HG03520 (cell line): ENCODE measurements around the gene RTTN.

Experiments used
- ATAC-seq: cut with Tn5 transposase; IDR thresholded peaks from one replicate; pipeline ENCODE4 v1.9.1; 2021; ENCODE audit warnings: mild to moderate bottlenecking, moderate library complexity; ENCODE audit not compliant: unreplicated experiment

RTTN gene

GRCh38 chr18:70085641-70086040, 119.8 kb downstream of the RTTN start:
- ATAC-seq, result no peak

DNA sequence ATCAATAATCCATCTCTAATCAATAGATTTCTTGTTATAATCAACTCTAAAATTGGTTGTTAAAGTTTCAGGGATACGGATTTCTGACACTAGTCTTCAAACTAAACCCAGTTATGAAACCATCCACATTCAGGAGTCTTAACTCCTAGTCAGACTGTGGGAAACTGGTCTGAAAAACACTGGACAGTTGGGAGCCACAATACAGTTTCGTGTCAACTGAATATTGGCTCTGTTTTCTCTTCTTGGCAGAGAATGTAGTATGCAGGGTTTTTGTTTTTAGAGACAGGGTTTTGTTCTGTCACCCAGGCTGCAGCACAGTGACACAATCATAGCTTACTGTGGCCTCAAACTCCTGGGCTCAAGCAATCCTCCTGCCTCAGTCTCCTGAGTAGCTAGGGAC, 123.1 kb downstream of the RTTN start:
- no peak for ATAC-seq

DNA sequence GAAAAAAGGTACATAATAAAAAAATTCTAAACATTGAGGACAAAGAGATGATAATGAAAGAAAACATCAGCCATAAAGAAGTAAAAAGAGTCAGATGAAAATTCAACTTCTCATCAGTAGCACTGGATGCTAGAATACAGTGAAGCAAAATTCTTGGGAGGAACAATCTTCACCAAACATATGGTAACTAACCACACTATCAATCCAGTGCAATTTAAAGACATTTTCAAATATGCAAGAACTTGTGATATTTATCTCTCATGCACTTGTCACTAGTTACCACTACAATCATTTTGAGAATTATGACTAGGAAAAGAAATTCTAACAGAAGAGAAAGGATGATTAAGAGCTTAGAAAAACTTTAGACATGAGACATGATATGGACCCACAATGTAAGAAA, 127.4 kb downstream of the RTTN start:
- no peak for ATAC-seq

DNA sequence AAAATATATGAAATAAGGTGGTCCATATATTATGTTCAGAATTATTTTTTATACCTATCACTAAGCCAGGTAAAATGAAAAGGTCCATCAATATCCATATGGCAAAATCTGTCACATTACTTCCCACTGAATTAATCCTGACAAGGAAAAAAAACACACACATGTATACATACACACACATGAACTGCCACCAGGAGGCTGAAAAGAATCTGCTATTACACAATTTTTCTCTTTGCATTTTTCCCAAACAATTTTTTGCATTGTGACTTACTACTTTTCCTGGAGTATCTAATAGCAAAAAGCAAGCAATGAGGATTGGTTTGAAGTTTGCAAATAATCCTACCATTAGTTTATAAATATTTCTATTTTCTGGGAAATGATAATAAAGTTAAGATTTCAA, 129.6 kb downstream of the RTTN start:
- ATAC-seq, result no peak

GRCh38 chr18:70074116-70074515, 131.4 kb downstream of the RTTN start:
- no peak for ATAC-seq

DNA sequence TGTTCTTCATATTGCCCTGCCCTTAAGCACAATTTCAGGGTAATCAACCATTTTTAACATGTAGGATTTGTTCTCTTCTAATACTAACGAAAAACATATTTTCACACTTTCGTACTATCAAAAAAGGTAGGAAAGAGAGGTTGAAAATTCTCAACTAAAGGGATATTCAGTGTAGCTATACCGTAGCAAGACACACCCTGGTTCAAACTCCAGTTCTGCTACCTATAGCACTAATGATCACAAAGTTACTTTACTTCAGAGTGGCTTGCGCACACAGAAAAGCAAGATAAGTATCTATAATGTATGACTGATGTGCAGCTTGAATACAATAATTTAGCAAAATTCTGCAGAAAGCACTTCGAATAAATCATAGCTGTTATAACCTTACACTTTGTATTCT, 132.1 kb downstream of the RTTN start:
- ATAC-seq, result no peak

- no peak for ATAC-seq
Observed at GRCh38 chr18:70072678-70073077, 132.8 kb downstream of the RTTN start.

- ATAC-seq, result no peak
Observed at GRCh38 chr18:70069965-70070364, 135.5 kb downstream of the RTTN start.

- ATAC-seq, result no peak
Observed at GRCh38 chr18:70069382-70069781, 136.1 kb downstream of the RTTN start.

DNA sequence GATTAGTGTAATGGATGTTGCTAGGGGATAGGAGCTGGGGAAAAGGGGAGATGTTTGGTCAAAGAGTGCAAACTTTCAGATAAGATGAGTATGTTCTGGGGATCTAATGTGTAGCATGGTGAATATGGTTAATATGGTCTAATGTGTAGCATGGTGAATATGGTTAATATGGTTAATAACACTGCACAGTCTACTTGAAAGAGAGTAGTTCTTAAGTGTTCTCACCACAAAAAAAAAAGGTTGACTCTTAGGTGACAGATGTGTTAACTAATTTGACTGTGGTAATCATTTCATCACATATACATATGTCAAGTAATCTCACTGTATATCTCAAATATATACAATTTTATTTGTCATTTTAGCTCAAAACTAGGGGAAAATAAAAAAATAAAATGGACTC, 136.5 kb downstream of the RTTN start:
- ATAC-seq, result no peak

DNA sequence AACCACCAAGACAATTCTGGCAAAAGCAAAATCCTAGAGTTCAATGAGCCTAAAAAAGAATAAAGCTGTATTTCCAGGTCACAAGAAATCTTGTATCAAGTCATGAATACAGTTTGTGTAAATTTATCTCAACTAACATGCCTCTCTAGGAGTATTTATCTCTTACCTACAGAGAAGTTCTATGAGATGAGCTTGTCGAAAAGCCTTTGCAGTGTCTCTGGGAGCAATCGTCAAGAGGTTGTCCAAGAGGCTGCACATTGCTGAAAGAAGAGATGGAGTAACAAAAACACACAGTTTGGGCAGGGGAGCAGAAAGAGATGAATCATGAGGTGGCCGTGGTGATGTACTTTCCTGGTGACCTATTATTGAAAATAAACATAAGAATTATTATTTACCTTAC, 145.8 kb downstream of the RTTN start:
- no peak for ATAC-seq

DNA sequence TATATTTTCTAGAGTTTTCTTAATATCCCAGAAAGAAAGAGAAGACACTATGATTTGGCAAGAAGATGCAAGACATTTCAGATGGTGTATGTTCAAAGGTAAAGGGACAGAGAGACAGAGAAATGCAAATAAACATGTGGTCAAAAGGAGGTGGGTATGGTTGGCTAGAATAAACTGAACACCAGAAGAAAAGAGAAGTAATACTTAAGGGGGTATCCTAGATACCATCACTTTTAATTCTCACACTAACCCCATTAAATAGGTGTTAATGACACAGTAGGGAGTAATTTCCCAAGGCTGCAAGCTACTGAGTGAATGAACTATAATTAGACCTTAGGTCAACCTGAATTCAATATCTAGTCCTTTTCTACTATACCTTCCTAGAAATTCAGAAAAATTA, 146.6 kb downstream of the RTTN start:
- peak; percentile 99 for ATAC-seq

DNA sequence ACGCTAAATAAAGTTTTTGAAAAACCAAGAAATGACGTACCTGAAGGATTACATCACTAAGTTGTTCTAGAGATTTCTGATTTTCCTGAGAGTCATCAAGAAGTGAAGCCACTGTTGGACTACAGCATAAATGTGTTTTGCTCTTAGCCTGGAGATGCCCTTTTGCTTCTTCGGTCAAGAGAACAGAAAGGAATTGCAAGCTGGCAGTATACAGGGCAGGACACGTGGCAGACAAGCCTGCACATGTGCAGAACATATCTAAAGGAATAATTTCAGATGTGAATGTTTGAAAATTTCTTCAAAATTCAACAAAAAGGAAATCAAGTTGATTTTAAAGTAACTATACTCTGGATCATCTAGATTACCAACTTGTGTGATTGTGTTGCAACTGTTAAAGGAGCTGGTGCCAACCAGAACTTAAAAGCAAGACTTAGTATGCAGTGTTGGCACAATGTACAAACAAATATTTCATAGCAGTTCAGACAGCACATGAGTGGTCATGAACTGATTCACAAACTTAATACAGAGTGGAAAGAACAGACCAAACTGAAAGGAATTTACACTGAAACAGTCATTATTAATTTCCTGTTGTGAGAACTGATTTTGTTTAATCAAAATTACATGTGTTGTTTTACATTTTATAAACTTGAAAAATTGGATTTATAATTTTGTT, 157.4 kb downstream of the RTTN start:
- no peak for ATAC-seq

GRCh38 chr18:70046796-70047195, 158.7 kb downstream of the RTTN start:
- no peak for ATAC-seq

DNA sequence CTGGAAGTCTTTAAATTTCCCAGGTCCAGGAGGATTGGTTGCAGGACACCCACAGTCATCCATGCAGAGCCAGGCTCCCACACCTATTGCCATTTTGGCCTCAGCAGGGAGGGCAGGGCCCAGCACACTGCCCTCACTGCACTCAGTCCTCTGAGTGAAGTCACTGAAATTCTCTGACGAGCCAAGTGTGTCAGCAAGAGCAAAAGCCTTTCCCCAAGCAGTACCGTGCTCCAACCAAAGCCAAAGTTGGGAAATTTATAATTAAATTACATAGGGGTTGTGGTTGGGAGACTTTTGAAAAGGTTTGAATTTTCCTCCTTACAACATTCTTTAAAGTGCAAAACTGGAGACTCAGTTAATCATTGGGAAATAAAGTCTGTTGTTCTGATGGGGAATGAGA, 159.3 kb downstream of the RTTN start:
- ATAC-seq, result no peak

GRCh38 chr18:70044632-70045031, 160.9 kb downstream of the RTTN start:
- no peak for ATAC-seq

DNA sequence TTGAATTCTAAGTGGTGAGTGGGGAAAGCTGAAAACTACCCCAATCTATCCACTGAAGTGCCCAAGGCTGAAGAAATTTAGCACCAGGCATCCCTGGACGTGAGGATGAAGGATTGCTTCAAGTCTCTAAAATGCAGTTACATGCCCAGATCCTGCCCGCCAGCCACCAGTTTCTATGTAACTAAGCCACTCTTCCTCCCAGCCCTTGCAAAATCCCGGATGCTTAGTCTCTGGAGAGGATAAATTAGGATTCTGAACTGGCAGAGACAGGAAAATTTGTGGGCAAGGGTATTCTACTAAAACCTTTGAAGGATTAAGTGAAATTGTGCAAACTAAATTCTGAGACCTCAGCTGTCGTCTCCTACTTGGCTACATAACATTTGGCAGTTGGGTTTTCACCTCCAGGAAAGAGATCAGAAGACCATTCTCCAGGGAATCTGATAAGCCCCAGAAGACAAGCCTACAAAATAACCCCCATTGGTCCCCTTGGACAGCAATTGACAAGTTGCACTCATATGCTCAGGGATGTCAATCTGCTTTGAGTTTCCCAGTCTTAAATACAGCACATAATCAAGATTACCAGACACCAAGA, 163.9 kb downstream of the RTTN start:
- ATAC-seq, result no peak

DNA sequence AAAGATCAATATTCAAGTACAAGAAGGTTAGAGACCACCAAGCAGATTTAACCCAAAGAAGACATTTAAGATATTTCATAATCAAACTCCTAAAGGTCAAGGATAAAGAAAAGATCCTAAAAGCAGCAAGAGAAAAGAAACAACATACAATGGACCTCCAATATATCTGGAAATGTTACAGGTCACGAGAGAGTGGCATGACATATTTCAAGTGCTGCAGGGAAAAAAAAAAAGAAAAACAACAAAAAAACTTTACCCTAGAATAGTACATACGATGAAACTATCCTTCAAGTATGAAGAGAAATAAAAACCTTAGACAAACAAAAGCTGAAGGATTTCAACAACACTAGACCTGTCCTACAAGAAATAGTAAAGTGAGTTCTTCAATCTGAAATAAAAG, 166.3 kb downstream of the RTTN start:
- ATAC-seq, result no peak

DNA sequence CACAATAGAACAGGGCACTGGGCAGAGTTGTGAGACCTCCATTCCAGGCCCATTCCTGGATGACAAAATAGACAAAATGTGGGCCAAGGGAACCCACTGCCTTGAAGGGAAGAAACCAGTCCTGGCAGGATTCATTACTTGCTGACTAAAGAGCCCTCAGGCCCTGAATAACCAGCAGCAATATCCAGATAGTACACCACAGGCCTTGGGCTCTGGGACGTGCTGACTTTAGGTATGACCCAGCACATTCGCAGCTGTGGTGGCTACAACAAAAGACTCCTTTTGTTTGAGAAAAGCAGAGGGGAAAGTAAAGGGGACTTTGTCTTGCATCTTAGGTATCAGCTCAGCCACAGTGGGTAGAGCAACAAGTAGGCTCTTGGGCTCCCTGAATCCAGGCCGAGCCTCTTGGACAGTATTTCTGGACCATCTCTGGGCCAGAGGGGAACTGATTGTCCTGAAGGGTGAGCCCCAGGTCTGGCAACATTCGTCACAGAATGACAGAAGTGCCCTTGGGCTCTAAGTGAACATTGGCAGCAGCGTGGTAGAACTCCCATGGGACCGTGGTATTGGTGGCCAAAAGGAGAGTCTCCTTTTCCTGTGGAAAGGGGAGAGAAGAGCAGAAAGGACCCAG, 167.9 kb downstream of the RTTN start:
- ATAC-seq, result no peak

DNA sequence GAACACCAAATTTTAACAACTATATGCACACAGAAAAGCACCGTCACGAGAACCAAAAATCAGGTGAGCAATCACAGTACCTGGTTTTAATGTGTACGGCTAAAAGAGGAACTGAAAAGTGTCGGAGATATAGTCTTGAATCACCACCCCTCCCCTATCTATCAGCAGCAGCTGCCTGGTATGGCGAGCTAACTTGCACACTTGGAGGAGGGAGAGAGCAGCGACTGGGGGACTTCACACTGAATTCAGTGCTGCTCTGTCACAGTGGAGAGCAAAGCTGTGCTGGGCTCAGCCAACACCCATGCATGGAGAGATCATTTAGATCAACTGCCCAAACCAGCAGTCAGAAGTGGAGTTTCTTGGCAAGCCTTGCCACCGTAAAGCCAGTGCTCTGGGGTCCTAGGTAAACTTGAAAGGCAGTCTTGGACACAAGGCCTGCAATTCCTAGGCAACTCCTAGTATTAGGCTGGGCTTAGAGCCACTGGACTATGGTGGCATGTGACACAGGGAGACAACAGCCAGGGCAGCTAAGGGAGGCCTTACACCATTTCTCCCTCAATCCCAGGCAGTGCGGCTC, 168.6 kb downstream of the RTTN start:
- ATAC-seq, result peak; percentile 100

GRCh38 chr18:70036168-70036567, 169.3 kb downstream of the RTTN start:
- ATAC-seq, result no peak

GRCh38 chr18:70031221-70031620, 174.3 kb downstream of the RTTN start:
- no peak for ATAC-seq
